HG03039 (cell line): ENCODE data around the gene AMELY.
"Not testable (repeated sequence)": the region's sequence is repeated elsewhere in the genome, so short reads cannot be mapped to it uniquely, and the experiment has no call there.

Source experiments
- ATAC-seq: cut with Tn5 transposase; IDR thresholded peaks from one replicate; pipeline ENCODE4 v1.9.1; 2021; ENCODE audit warnings: mild to moderate bottlenecking, moderate library complexity; ENCODE audit not compliant: unreplicated experiment

Gene AMELY

GRCh38 chrY:6911253-6911881, at the start of gene AMELY:
TSS of gene AMELY (minus strand) at chrY:6911752. CDS start at chrY:6872608, 39,144 bp downstream.
- no peak for ATAC-seq

GRCh38 chrY:6949947-6950346, 38.4 kb upstream of the AMELY start:
- ATAC-seq, result no peak

GRCh38 chrY:6948378-6948777, 36.8 kb upstream of the AMELY start:
- no peak for ATAC-seq

- no peak for ATAC-seq
These were observed 36.1 kb upstream of the AMELY start for GRCh38 chrY:6947695-6948094.

- no peak for ATAC-seq
These were observed 23.9 kb upstream of the AMELY start for GRCh38 chrY:6935497-6935896.

- ATAC-seq, result no peak
These were observed 20.3 kb upstream of the AMELY start for GRCh38 chrY:6931779-6932396.

GRCh38 chrY:6929237-6929636, 17.7 kb upstream of the AMELY start:
- no peak for ATAC-seq

- no peak for ATAC-seq
These were observed 16.7 kb upstream of the AMELY start for GRCh38 chrY:6928265-6928664.

GRCh38 chrY:6921061-6921460, 9.5 kb upstream of the AMELY start:
- ATAC-seq, result no peak

GRCh38 chrY:6913362-6913761, 1.8 kb upstream of the AMELY start:
- no peak for ATAC-seq

- no peak for ATAC-seq
These were observed 940 bp downstream of the AMELY start, which contains the start of gene TBL1Y for GRCh38 chrY:6910372-6911252. TSS of gene TBL1Y (plus strand) at chrY:6910697. CDS start at chrY:7025085, 114,388 bp downstream.

GRCh38 chrY:6909856-6910255, 1.7 kb downstream of the AMELY start:
- ATAC-seq, result no peak

GRCh38 chrY:6909118-6909521, 2.4 kb downstream of the AMELY start:
- ATAC-seq, result no peak

- ATAC-seq, result not testable (repeated sequence)
These were observed 3.5 kb downstream of the AMELY start for GRCh38 chrY:6908021-6908420.

- no peak for ATAC-seq
These were observed 4.0 kb downstream of the AMELY start for GRCh38 chrY:6907591-6907990.

- not testable (repeated sequence) for ATAC-seq
These were observed 9.4 kb downstream of the AMELY start for GRCh38 chrY:6902116-6902515.

GRCh38 chrY:6895236-6895635, 16.3 kb downstream of the AMELY start:
- ATAC-seq, result no peak

- no peak for ATAC-seq
These were observed 17.1 kb downstream of the AMELY start for GRCh38 chrY:6894496-6894895.

- ATAC-seq, result no peak
These were observed 62.2 kb downstream of the AMELY start for GRCh38 chrY:6849384-6849783.

- ATAC-seq, result not testable (repeated sequence)
These were observed 68.9 kb downstream of the AMELY start for GRCh38 chrY:6842650-6843049.
